ENCODE results near the gene HPSE. TPM values are rescaled to one million over a fixed set of nuclear protein-coding genes. Genes with fewer than 3 reads are reported as not detected.

HPSE gene
- total and polyA plus RNA-seq, 4 donors = 0.43 to 4.7 (median 1.0) TPM

DNA sequence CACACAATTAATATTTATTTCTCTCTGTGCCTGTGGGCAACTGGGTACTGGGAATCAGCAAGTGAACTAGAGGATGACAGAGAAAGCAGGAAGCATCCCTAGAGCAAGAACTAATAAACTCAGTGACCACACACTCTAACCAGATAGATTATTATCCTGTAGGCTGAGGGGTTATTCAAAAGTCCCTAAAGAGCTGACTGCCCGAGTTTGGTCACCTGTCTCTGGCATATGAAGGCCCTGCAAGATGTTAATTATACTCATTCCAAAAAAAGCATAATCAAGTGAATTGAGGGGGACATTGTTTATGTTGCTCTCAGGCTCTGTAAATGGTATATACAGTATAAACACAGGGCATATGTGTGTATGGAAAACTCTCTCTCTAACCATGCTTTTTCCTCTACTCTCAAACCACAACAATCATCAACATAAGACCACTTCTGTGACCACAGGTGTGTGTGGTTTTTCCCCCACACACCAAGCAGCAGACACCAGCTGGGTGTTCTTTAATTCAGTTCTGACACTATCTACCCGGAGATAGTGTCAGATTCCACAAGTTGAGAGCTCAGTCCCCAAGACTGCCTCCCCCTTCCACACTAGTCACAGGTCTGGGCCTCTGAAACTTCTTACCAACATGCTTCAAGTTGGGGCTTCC lies 6.2 kb upstream of the HPSE start:
- Histone ChIP-seq H3K27ac (ENCODE audit: low read depth in 1 of 2, low read length in 2 of 2) (no peak overlapping the region), H3K4me1 (ENCODE audit: control insufficient read depth in 4 of 4, insufficient read depth in 4 of 4, low read length in 3 of 4) (no peaks in the 10 kb centered on the region), H3K9ac (ENCODE audit: low read depth in 1 of 2, low read length in 2 of 2) (no peak overlapping the region), H3K27me3 (ENCODE audit: control insufficient read depth in 4 of 4, insufficient read depth in 4 of 4, low read length in 3 of 4) (no peaks in the 10 kb centered on the region), H3K4me3 (ENCODE audit: low read depth in 1 of 3, low read length in 3 of 3) (no peak overlapping the region), H3K36me3 (ENCODE audit: control insufficient read depth in 4 of 4, insufficient read depth in 3 of 4, low read depth in 1 of 4, low read length in 3 of 4) (no peaks in the 10 kb centered on the region), H3K9me3 (ENCODE audit: control insufficient read depth in 4 of 4, low read length in 3 of 4) (peaks cover 0 to under 1% (median 0%) of the 10 kb centered on the region in 4 donors)
- 56% methylated on average over 2 of the region's 2 CpGs for WGBS
- no peak for DNase-seq (ENCODE audit: low spot score)
- TF ChIP-seq GABPA (IDR thresholded peaks at IDR 0.05 in 1 of 2, conservative IDR thresholded peaks at IDR 0.05 in 1 of 2) = no peak
- no peak for TF ChIP-seq HNF4A (conservative IDR thresholded peaks at IDR 0.05)
- no peak for TF ChIP-seq FOXA2 (IDR thresholded peaks at IDR 0.05)
- no peak for TF ChIP-seq JUND (IDR thresholded peaks at IDR 0.05)
- TF ChIP-seq, protein P1, sequence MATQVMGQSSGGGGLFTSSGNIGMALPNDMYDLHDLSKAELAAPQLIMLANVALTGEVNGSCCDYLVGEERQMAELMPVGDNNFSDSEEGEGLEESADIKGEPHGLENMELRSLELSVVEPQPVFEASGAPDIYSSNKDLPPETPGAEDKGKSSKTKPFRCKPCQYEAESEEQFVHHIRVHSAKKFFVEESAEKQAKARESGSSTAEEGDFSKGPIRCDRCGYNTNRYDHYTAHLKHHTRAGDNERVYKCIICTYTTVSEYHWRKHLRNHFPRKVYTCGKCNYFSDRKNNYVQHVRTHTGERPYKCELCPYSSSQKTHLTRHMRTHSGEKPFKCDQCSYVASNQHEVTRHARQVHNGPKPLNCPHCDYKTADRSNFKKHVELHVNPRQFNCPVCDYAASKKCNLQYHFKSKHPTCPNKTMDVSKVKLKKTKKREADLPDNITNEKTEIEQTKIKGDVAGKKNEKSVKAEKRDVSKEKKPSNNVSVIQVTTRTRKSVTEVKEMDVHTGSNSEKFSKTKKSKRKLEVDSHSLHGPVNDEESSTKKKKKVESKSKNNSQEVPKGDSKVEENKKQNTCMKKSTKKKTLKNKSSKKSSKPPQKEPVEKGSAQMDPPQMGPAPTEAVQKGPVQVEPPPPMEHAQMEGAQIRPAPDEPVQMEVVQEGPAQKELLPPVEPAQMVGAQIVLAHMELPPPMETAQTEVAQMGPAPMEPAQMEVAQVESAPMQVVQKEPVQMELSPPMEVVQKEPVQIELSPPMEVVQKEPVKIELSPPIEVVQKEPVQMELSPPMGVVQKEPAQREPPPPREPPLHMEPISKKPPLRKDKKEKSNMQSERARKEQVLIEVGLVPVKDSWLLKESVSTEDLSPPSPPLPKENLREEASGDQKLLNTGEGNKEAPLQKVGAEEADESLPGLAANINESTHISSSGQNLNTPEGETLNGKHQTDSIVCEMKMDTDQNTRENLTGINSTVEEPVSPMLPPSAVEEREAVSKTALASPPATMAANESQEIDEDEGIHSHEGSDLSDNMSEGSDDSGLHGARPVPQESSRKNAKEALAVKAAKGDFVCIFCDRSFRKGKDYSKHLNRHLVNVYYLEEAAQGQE (IDR thresholded peaks at IDR 0.05) = no peak
- no peak for TF ChIP-seq EGR1 (IDR thresholded peaks at IDR 0.05; ENCODE audit: low read depth in 2 of 2)
- TF ChIP-seq RXRA (IDR thresholded peaks at IDR 0.05) = no peak
- no peak for TF ChIP-seq HNF4G (IDR thresholded peaks at IDR 0.05)

DNA sequence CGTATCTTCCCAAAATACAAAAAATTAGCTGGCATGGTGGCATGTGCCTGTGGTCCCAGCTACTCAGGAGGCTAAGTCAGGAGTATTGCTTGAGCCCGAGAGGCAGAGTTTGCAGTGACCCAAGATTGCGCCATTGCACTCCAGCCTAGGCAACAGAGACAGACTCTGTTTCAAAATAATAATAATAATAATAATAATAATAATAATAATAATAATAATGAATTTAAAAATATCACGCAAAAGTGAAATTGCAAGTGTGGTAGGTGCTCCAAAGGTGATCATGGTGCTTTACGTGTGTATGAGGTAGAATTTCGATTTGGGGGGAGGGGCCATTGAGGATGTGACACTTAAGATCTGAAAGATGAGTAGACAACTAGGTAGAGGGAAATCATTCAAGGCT lies 4.9 kb upstream of the HPSE start:
- no peaks in the 10 kb centered on the region for H3K36me3 ChIP-seq (ENCODE audit: control insufficient read depth in 4 of 4, insufficient read depth in 3 of 4, low read depth in 1 of 4, low read length in 3 of 4)
- TF ChIP-seq RAD21 (IDR thresholded peaks at IDR 0.05) (no peak), EGR1 (IDR thresholded peaks at IDR 0.05; ENCODE audit: low read depth in 2 of 2) (no peak), FOXA2 (IDR thresholded peaks at IDR 0.05) (no peak), SP1 (IDR thresholded peaks at IDR 0.05) (no peak), YY1 (IDR thresholded peaks at IDR 0.05) (no peak), HNF4A (conservative IDR thresholded peaks at IDR 0.05) (no peak), GABPA (IDR thresholded peaks at IDR 0.05 in 1 of 2, conservative IDR thresholded peaks at IDR 0.05 in 1 of 2) (no peak), TAF1 (conservative IDR thresholded peaks at IDR 0.05) (no peak)
- TF ChIP-seq, protein P1 (IDR thresholded peaks at IDR 0.05) = no peak
- TF ChIP-seq, protein P2, sequence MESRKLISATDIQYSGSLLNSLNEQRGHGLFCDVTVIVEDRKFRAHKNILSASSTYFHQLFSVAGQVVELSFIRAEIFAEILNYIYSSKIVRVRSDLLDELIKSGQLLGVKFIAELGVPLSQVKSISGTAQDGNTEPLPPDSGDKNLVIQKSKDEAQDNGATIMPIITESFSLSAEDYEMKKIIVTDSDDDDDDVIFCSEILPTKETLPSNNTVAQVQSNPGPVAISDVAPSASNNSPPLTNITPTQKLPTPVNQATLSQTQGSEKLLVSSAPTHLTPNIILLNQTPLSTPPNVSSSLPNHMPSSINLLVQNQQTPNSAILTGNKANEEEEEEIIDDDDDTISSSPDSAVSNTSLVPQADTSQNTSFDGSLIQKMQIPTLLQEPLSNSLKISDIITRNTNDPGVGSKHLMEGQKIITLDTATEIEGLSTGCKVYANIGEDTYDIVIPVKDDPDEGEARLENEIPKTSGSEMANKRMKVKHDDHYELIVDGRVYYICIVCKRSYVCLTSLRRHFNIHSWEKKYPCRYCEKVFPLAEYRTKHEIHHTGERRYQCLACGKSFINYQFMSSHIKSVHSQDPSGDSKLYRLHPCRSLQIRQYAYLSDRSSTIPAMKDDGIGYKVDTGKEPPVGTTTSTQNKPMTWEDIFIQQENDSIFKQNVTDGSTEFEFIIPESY (IDR thresholded peaks at IDR 0.05) = no peak
- TF ChIP-seq, protein P3, sequence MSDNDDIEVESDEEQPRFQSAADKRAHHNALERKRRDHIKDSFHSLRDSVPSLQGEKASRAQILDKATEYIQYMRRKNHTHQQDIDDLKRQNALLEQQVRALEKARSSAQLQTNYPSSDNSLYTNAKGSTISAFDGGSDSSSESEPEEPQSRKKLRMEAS (IDR thresholded peaks at IDR 0.05) = no peak
- DNase-seq (ENCODE audit: low spot score) = no peak
- peaks cover 0 to 6% (median 5%) of the 10 kb centered on the region in 4 donors for H3K4me1 ChIP-seq (ENCODE audit: control insufficient read depth in 4 of 4, insufficient read depth in 4 of 4, low read length in 3 of 4)
- H3K27me3 ChIP-seq (ENCODE audit: control insufficient read depth in 4 of 4, insufficient read depth in 4 of 4, low read length in 3 of 4) = no peaks in the 10 kb centered on the region
- no peaks in the 10 kb centered on the region for H3K9me3 ChIP-seq (ENCODE audit: control insufficient read depth in 4 of 4, low read length in 3 of 4)
- WGBS = 87% methylated on average over 6 of the region's 6 CpGs
- no peak overlapping the region for H3K9ac ChIP-seq (ENCODE audit: low read depth in 1 of 2, low read length in 2 of 2)
- H3K4me3 ChIP-seq (ENCODE audit: low read depth in 1 of 3, low read length in 3 of 3) = no peak overlapping the region
- no peak overlapping the region for H3K27ac ChIP-seq (ENCODE audit: low read depth in 1 of 2, low read length in 2 of 2)

Measured in liver (tissue), 9 donors.